AG04450 (cell line): ENCODE measurements around the gene DNAJC9. TPM values are rescaled to one million over a fixed set of nuclear protein-coding genes. Genes with fewer than 3 reads are reported as not detected.

ENCODE experiments used
- CTCF ChIA-PET: fragments of 300-600, 350-600 bp; formaldehyde crosslinking; extraction: SDS; loops from one replicate; lab custom pipeline; 2022; ENCODE audit warnings: antibody characterized with exemption, inconsistent platforms; lab: Charles Lee
- POLR2A ChIA-PET: fragments of 350-600 bp; formaldehyde crosslinking; extraction: SDS; loops from one replicate; lab custom pipeline; 2021; ENCODE audit warnings: antibody characterized with exemption, inconsistent platforms; lab: Yijun Ruan, JAX
- DNase-seq: peaks from one replicate; pipeline ENCODE4 v3.0.0-alpha.2; 2011; ENCODE audit warnings: low read depth, low spot score
- H3K27ac ChIP-seq: one replicate; pipeline ENCODE4 v1.5.1; 2012; ENCODE audit warnings: low read depth, low read length, control low read depth
- H3K27me3 ChIP-seq: one replicate; pipeline ENCODE4 v1.6.0; 2012; ENCODE audit warnings: low read length; ENCODE audit not compliant: control insufficient read depth, insufficient read depth
- H3K4me3 ChIP-seq: 2 replicates; pipeline ENCODE4 v1.5.1; 2011; ENCODE audit warnings: mild to moderate bottlenecking, low read depth, low read length, control low read depth
- H3K9me3 ChIP-seq: 2 replicates; pipeline ENCODE4 v1.5.1; 2012; ENCODE audit warnings: low read length; ENCODE audit not compliant: control insufficient read depth, insufficient read depth
- polyA plus RNA-seq: library from polyadenylated mRNA; depleted of rRNA; stranded (reverse); fragments of >200 nt; gene quantifications from 2 replicates; pipeline ENCODE4 v1.2.3, GENCODE V29; 2011
- TF ChIP-seq, protein P1 (sequence below): IDR thresholded peaks from 2 replicates; pipeline ENCODE4 v1.5.1; 2011; ENCODE audit warnings: low read depth, low read length, control low read depth, inconsistent platforms

DNAJC9 gene
- polyA plus RNA-seq, 1 experiment = 18.7 TPM

DNA sequence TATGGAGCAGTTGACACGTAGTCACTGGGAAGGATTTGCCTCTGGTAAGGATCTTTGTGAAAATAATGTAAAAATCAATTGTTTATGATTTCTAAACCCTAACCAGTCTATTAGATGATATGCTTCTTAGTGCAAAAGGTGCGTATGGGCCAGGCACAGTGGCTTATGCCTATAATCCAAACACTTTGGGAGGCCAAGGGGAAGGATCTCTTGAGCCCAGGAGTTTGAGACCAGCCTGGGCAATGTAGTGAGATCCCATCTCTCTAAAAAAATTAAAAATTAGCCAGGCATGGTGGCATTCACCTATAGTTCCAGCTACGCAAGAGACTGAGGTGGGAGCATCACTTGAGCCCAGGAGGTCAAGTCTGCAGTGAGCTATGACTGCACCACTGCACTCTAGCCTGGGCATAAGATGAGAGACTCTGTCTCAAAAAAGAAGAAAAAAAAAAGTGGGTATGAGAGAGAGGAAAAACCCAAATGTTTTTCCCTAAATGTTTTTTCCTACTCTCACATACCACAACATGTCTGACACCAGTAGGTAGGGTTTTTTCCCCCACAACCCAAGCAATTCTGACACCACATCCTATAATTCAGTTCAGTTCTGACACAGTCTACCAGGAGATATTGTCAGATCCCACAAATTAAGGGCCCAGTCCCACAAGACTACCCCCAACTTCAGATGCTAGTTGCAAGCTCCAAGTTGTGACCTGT lies 36.5 kb downstream of the DNAJC9 start:
- H3K4me3 ChIP-seq = no peak overlapping the region
- POLR2A ChIA-PET = no interaction called here
- DNase-seq = no peak
- CTCF ChIA-PET = no interaction called here
- H3K27me3 ChIP-seq = no peaks in the 10 kb centered on the region
- peaks cover 4% of the 10 kb centered on the region; the same call in 1 of the 2 replicates for H3K9me3 ChIP-seq
- no peak overlapping the region for H3K27ac ChIP-seq
- TF ChIP-seq, protein P1, sequence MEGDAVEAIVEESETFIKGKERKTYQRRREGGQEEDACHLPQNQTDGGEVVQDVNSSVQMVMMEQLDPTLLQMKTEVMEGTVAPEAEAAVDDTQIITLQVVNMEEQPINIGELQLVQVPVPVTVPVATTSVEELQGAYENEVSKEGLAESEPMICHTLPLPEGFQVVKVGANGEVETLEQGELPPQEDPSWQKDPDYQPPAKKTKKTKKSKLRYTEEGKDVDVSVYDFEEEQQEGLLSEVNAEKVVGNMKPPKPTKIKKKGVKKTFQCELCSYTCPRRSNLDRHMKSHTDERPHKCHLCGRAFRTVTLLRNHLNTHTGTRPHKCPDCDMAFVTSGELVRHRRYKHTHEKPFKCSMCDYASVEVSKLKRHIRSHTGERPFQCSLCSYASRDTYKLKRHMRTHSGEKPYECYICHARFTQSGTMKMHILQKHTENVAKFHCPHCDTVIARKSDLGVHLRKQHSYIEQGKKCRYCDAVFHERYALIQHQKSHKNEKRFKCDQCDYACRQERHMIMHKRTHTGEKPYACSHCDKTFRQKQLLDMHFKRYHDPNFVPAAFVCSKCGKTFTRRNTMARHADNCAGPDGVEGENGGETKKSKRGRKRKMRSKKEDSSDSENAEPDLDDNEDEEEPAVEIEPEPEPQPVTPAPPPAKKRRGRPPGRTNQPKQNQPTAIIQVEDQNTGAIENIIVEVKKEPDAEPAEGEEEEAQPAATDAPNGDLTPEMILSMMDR = no peak

GRCh38 chr10:73209705-73210104 lies 37.4 kb downstream of the DNAJC9 start:
- no peak for DNase-seq
- ChIA-PET POLR2A (no interaction called here), CTCF (interaction anchor here (2.6 kb wide), 1 partner anchor 51 kb away, joined by 6 read pairs; no protein-coding TSS in a partner anchor)
- Histone ChIP-seq H3K27ac (no peak overlapping the region), H3K4me3 (no peak overlapping the region), H3K9me3 (peaks cover 4% of the 10 kb centered on the region; the same call in 1 of the 2 replicates), H3K27me3 (no peaks in the 10 kb centered on the region)
- TF ChIP-seq, protein P1 = no peak

GRCh38 chr10:73207883-73208282 lies 39.2 kb downstream of the DNAJC9 start:
- H3K27ac ChIP-seq = no peak overlapping the region
- H3K4me3 ChIP-seq = no peak overlapping the region
- CTCF ChIA-PET = interaction anchor here (2.6 kb wide), 1 partner anchor 49 kb away, joined by 6 read pairs; no protein-coding TSS in a partner anchor
- TF ChIP-seq, protein P1 = no peak
- peaks cover 4% of the 10 kb centered on the region; the same call in 1 of the 2 replicates for H3K9me3 ChIP-seq
- no peak for DNase-seq
- POLR2A ChIA-PET = no interaction called here
- no peaks in the 10 kb centered on the region for H3K27me3 ChIP-seq

GRCh38 chr10:73206385-73206784 lies 40.7 kb downstream of the DNAJC9 start:
- ChIA-PET POLR2A (no interaction called here), CTCF (no interaction called here)
- TF ChIP-seq, protein P1 = no peak
- no peak for DNase-seq
- no peaks in the 10 kb centered on the region for H3K27me3 ChIP-seq
- H3K27ac ChIP-seq = no peak overlapping the region
- peaks cover 4% of the 10 kb centered on the region; the same call in 1 of the 2 replicates for H3K9me3 ChIP-seq
- no peak overlapping the region for H3K4me3 ChIP-seq

- ChIA-PET POLR2A (no interaction called here), CTCF (no interaction called here)
- no peak for DNase-seq
- Histone ChIP-seq H3K4me3 (no peak overlapping the region), H3K27ac (no peak overlapping the region), H3K9me3 (peaks cover 4% of the 10 kb centered on the region; the same call in 1 of the 2 replicates), H3K27me3 (no peaks in the 10 kb centered on the region)
- TF ChIP-seq, protein P1 = no peak
Measured at GRCh38 chr10:73205890-73206289, 41.2 kb downstream of the DNAJC9 start.
